Breast epithelium (tissue), 3 donors: ENCODE results near the gene SMIM1.

ENCODE experiments used
- POLR2A ChIP-seq: fragments of 450-650 bp; IDR thresholded peaks from one replicate; pipeline ENCODE4 v1.6.1; 2016; ENCODE audit warnings: antibody characterized with exemption, mild to moderate bottlenecking, moderate library complexity
- TF ChIP-seq, protein P1 (sequence below), 3 donors: fragments of 450-650 bp; IDR thresholded peaks; one replicate each; pipeline ENCODE4 v1.5.1; 2016 to 2017; ENCODE audit warnings: antibody characterized with exemption in 3 of 3, mild to moderate bottlenecking in 3 of 3, moderate library complexity in 3 of 3

DNA sequence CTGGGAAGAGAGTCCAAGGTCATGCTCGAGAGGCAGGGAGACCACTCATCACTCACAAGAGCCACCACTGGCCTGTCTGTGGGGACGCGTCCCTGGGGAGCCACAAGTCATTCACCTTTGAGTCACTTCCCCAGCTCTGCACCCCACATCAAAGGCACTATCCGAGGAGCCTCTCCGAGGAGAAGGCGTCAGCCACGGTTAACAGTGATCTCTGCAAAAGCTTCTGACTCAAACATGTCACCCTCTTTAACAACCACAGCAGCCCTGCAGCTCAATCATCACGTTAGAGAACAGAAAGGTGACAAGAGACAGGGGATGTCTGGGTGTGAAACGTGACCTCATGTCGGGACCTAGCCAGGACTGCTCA, 14.8 kb downstream of the SMIM1 start:
- TF ChIP-seq POLR2A: no peak
- TF ChIP-seq, protein P1, sequence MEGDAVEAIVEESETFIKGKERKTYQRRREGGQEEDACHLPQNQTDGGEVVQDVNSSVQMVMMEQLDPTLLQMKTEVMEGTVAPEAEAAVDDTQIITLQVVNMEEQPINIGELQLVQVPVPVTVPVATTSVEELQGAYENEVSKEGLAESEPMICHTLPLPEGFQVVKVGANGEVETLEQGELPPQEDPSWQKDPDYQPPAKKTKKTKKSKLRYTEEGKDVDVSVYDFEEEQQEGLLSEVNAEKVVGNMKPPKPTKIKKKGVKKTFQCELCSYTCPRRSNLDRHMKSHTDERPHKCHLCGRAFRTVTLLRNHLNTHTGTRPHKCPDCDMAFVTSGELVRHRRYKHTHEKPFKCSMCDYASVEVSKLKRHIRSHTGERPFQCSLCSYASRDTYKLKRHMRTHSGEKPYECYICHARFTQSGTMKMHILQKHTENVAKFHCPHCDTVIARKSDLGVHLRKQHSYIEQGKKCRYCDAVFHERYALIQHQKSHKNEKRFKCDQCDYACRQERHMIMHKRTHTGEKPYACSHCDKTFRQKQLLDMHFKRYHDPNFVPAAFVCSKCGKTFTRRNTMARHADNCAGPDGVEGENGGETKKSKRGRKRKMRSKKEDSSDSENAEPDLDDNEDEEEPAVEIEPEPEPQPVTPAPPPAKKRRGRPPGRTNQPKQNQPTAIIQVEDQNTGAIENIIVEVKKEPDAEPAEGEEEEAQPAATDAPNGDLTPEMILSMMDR (IDR thresholded peaks at IDR 0.05): no peak
